ENCODE measurements around the gene DOCK1. TPM values are rescaled to one million over a fixed set of nuclear protein-coding genes. Genes with fewer than 3 reads are reported as not detected.

The DOCK1 gene
- total RNA-seq, 1 experiment from 2014 or later: 82.2 TPM

DNA sequence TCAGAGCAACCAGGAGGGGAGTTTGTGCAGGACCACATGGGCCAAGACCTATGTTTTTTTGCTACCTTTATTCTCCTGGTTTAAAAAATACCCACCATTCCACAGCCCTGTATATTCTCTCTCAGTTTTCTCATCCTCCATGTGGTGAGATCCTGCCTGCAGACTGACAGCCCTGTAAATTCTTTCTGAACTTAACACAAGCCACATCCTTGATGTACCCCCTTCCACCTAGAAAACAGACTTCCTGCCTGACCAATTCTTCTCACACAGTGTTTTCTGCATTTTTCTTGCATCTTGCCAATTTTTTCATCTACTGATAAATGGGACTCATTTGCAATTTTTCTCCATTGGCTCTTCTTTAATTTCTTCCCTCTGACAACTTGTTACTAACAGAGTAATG, 212.8 kb downstream of the DOCK1 start:
- H3K36me3 ChIP-seq (ENCODE audit: control insufficient read depth, insufficient read depth, low read length): no peaks in the 10 kb centered on the region
- CTCF ChIA-PET: no interaction called here

DNA sequence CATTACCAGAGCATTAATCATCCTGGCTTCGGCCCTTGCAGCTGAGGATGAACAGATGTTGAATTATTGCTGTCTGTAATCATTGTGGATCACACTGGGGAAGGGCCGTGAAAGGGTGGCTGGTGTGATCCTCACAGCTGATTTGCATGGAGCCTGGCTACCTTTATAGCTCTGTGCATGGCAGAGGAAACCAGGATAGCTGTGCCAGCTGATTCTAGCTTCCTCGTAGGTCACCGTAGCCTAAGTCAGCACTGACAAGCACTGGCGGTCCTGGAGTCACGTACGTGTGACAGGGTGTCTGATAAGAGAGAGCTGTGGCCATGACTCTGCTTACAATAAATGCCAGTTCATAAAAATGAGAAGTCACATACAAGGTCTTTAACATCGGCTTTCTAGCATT, 214.7 kb downstream of the DOCK1 start:
- CTCF ChIA-PET: no interaction called here
- no TSS peak for BruUV-seq (replicated peaks)
- H3K4me1 ChIP-seq: no peaks in the 10 kb centered on the region
- no peak overlapping the region for H3K4me3 Mint-ChIP-seq (ENCODE audit: unreplicated experiment)
- H3K9me3 Mint-ChIP-seq (ENCODE audit: unreplicated experiment): no peaks in the 10 kb centered on the region
- no peak for DNase-seq
- intact Hi-C loops (cut with micrococcal nuclease; ENCODE audit: unreplicated experiment): no loop called here
- TF ChIP-seq, protein P1, sequence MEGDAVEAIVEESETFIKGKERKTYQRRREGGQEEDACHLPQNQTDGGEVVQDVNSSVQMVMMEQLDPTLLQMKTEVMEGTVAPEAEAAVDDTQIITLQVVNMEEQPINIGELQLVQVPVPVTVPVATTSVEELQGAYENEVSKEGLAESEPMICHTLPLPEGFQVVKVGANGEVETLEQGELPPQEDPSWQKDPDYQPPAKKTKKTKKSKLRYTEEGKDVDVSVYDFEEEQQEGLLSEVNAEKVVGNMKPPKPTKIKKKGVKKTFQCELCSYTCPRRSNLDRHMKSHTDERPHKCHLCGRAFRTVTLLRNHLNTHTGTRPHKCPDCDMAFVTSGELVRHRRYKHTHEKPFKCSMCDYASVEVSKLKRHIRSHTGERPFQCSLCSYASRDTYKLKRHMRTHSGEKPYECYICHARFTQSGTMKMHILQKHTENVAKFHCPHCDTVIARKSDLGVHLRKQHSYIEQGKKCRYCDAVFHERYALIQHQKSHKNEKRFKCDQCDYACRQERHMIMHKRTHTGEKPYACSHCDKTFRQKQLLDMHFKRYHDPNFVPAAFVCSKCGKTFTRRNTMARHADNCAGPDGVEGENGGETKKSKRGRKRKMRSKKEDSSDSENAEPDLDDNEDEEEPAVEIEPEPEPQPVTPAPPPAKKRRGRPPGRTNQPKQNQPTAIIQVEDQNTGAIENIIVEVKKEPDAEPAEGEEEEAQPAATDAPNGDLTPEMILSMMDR (IDR thresholded peaks at IDR 0.05; ENCODE audit: insufficient read depth in 1 of 2, low read depth in 1 of 2, low read length in 1 of 2, severe bottlenecking in 1 of 2, unreplicated experiment in 1 of 2): no peak
- no peak overlapping the region for H3K27ac Mint-ChIP-seq (ENCODE audit: unreplicated experiment)
- H3K36me3 Mint-ChIP-seq (ENCODE audit: insufficient read depth, unreplicated experiment): peaks cover 28% of the 10 kb centered on the region
- H3K9me3 ChIP-seq: no peaks in the 10 kb centered on the region
- H3K4me3 ChIP-seq (ENCODE audit: low read depth, low read length): no peak overlapping the region
- no peaks in the 10 kb centered on the region for H3K4me1 Mint-ChIP-seq (ENCODE audit: low read depth, unreplicated experiment)
- no peaks in the 10 kb centered on the region for H3K27me3 Mint-ChIP-seq (ENCODE audit: insufficient read depth, unreplicated experiment)
- POLR2A ChIA-PET: no interaction called here
- no peaks in the 10 kb centered on the region for H3K36me3 ChIP-seq (ENCODE audit: control insufficient read depth, insufficient read depth, low read length)
- H3K27me3 ChIP-seq (replicated peaks; ENCODE audit: control insufficient read depth, insufficient read depth, low read length): no peaks in the 10 kb centered on the region

More for the DNA sequence above, 212.8 kb downstream of the DOCK1 start:
- Histone ChIP-seq H3K9me3 (no peaks in the 10 kb centered on the region), H3K4me1 (no peaks in the 10 kb centered on the region), H3K27me3 (replicated peaks; ENCODE audit: control insufficient read depth, insufficient read depth, low read length) (no peaks in the 10 kb centered on the region), H3K4me3 (ENCODE audit: low read depth, low read length) (no peak overlapping the region)
- TF ChIP-seq, protein P1 (IDR thresholded peaks at IDR 0.05; ENCODE audit: insufficient read depth in 1 of 2, low read depth in 1 of 2, low read length in 1 of 2, severe bottlenecking in 1 of 2, unreplicated experiment in 1 of 2): no peak
- intact Hi-C loops (cut with micrococcal nuclease; ENCODE audit: unreplicated experiment): no loop called here
- POLR2A ChIA-PET: no interaction called here
- no peak for DNase-seq
- H3K9me3 Mint-ChIP-seq (ENCODE audit: unreplicated experiment): no peaks in the 10 kb centered on the region
- no TSS peak for BruUV-seq (replicated peaks)
- peaks cover 30% of the 10 kb centered on the region for H3K36me3 Mint-ChIP-seq (ENCODE audit: insufficient read depth, unreplicated experiment)
- no peak overlapping the region for H3K27ac Mint-ChIP-seq (ENCODE audit: unreplicated experiment)
- no peak overlapping the region for H3K4me3 Mint-ChIP-seq (ENCODE audit: unreplicated experiment)
- H3K4me1 Mint-ChIP-seq (ENCODE audit: low read depth, unreplicated experiment): no peaks in the 10 kb centered on the region
- no peaks in the 10 kb centered on the region for H3K27me3 Mint-ChIP-seq (ENCODE audit: insufficient read depth, unreplicated experiment)

DNA sequence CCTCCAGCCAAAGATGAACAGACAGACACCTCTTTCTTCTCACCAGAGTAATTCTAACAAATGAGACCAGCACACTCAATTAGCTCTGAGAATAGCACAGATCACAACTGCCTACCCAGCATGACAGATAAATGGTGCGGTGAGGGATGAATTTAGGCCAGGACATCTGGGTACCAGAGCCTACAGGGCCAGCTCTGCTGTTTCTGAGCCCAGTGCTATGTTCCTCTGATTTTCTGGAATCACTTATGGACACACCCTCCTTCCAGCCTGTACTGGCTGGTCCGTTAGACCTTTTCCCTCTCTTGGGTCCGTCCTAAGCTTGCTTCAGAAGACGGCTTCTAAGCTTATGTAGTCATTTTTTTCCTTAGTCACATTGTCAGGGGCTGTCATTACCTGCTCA, 217.6 kb downstream of the DOCK1 start:
- TF ChIP-seq, protein P1 (IDR thresholded peaks at IDR 0.05; ENCODE audit: insufficient read depth in 1 of 2, low read depth in 1 of 2, low read length in 1 of 2, severe bottlenecking in 1 of 2, unreplicated experiment in 1 of 2): no peak
- Mint-ChIP-seq H3K27ac (ENCODE audit: unreplicated experiment) (no peak overlapping the region), H3K36me3 (ENCODE audit: insufficient read depth, unreplicated experiment) (peaks cover 35% of the 10 kb centered on the region), H3K27me3 (ENCODE audit: insufficient read depth, unreplicated experiment) (no peaks in the 10 kb centered on the region), H3K4me1 (ENCODE audit: low read depth, unreplicated experiment) (no peaks in the 10 kb centered on the region), H3K9me3 (ENCODE audit: unreplicated experiment) (no peaks in the 10 kb centered on the region), H3K4me3 (ENCODE audit: unreplicated experiment) (no peak overlapping the region)
- Histone ChIP-seq H3K4me1 (no peaks in the 10 kb centered on the region), H3K27me3 (replicated peaks; ENCODE audit: control insufficient read depth, insufficient read depth, low read length) (no peaks in the 10 kb centered on the region), H3K36me3 (ENCODE audit: control insufficient read depth, insufficient read depth, low read length) (no peaks in the 10 kb centered on the region), H3K9me3 (no peaks in the 10 kb centered on the region; the same call in 1 of the 2 replicates), H3K4me3 (ENCODE audit: low read depth, low read length) (no peak overlapping the region)
- BruUV-seq (replicated peaks): no TSS peak
- intact Hi-C loops (cut with micrococcal nuclease; ENCODE audit: unreplicated experiment): no loop called here
- ChIA-PET POLR2A (no interaction called here), CTCF (no interaction called here)
- DNase-seq: no peak
